SK-N-SH treated with all-trans-retinoic acid at 6 μM for 48 hours (cell line): ENCODE measurements around the gene NFYC.
"Not testable (repeated sequence)": the region's sequence is repeated elsewhere in the genome, so short reads cannot be mapped to it uniquely, and the experiment has no call there.

ENCODE experiments used
- ATAC-seq: fragments of 200-7000 bp; cut with Tn5 transposase; 3 replicates; pipeline ENCODE4 v1.9.1; 2020; ENCODE audit warnings: mild to moderate bottlenecking, moderate library complexity
- ARNTL ChIP-seq: fragments of 450-650 bp; formaldehyde crosslinking; IDR thresholded peaks from 2 replicates; pipeline ENCODE4 v1.5.0; 2020; ENCODE audit warnings: low read depth, mild to moderate bottlenecking, moderate library complexity, borderline replicate concordance
- BACH2 ChIP-seq: fragments of 250-450 bp; sonication (Bioruptor Pico); IDR thresholded peaks from 2 replicates; pipeline ENCODE4 v1.9.0; 2021; ENCODE audit warnings: mild to moderate bottlenecking, borderline replicate concordance
- CREB5 ChIP-seq: fragments of 250-450 bp; sonication (Bioruptor Pico); IDR thresholded peaks from 2 replicates; pipeline ENCODE4 v1.5.1; 2020; ENCODE audit warnings: low read depth, mild to moderate bottlenecking, moderate library complexity
- ESRRG ChIP-seq: fragments of 250-450 bp; sonication (Bioruptor Pico); IDR thresholded peaks from 2 replicates; pipeline ENCODE4 v1.6.1; 2021; ENCODE audit warnings: mild to moderate bottlenecking
- ISL1 ChIP-seq: fragments of 250-450 bp; sonication (Bioruptor Pico); IDR thresholded peaks from 2 replicates; pipeline ENCODE4 v2.1.2; 2022; ENCODE audit warnings: mild to moderate bottlenecking, moderate library complexity
- OSR1 ChIP-seq: fragments of 250-450 bp; sonication (Bioruptor Pico); IDR thresholded peaks from 2 replicates; pipeline ENCODE4 v1.8.0; 2022; ENCODE audit warnings: moderate library complexity, mild to moderate bottlenecking, inconsistent platforms
- PATZ1 ChIP-seq: fragments of 250-450 bp; sonication (Bioruptor Pico); IDR thresholded peaks from 2 replicates; pipeline ENCODE4 v1.8.0; 2020; ENCODE audit warnings: mild to moderate bottlenecking, moderate library complexity, borderline replicate concordance
- POU6F1 ChIP-seq: fragments of 250-450 bp; sonication (Bioruptor Pico); IDR thresholded peaks from 2 replicates; pipeline ENCODE4 v1.8.0; 2021; ENCODE audit warnings: low read depth, mild to moderate bottlenecking, moderate library complexity, borderline replicate concordance
- PPARA ChIP-seq: fragments of 250-450 bp; sonication (Bioruptor Pico); IDR thresholded peaks from 2 replicates; pipeline ENCODE4 v1.5.0; 2020; ENCODE audit warnings: mild to moderate bottlenecking, borderline replicate concordance
- RARB ChIP-seq: fragments of 250-450 bp; sonication (Bioruptor Pico); IDR thresholded peaks from 2 replicates; pipeline ENCODE4 v1.8.0; 2021; ENCODE audit warnings: mild to moderate bottlenecking, moderate library complexity
- TCF4 ChIP-seq: fragments of 250-450 bp; sonication (Bioruptor Pico); IDR thresholded peaks from 2 replicates; pipeline ENCODE4 v1.8.0; 2021; ENCODE audit warnings: mild to moderate bottlenecking, moderate library complexity, borderline replicate concordance
- TOX ChIP-seq: fragments of 250-450 bp; sonication (Bioruptor Pico); IDR thresholded peaks from 2 replicates; pipeline ENCODE4 v1.8.0; 2021; ENCODE audit warnings: mild to moderate bottlenecking, moderate library complexity, borderline replicate concordance
- TSHZ2 ChIP-seq: fragments of 250-450 bp; sonication (Bioruptor Pico); IDR thresholded peaks from 2 replicates; pipeline ENCODE4 v1.5.0; 2020; ENCODE audit warnings: mild to moderate bottlenecking, moderate library complexity
- ZC3H10 ChIP-seq: fragments of 250-450 bp; sonication (Bioruptor Pico); IDR thresholded peaks from 2 replicates; pipeline ENCODE4 v1.5.1; 2021; ENCODE audit warnings: mild to moderate bottlenecking, moderate library complexity
- ZFP30 ChIP-seq: fragments of 450-650 bp; formaldehyde crosslinking; IDR thresholded peaks from 2 replicates; pipeline ENCODE4 v1.5.0; 2022; ENCODE audit warnings: mild to moderate bottlenecking, moderate library complexity
- ZNF565 ChIP-seq: fragments of 450-650 bp; formaldehyde crosslinking; conservative IDR thresholded peaks from 2 replicates; pipeline ENCODE4 v1.5.0; 2020; ENCODE audit warnings: low read depth, mild to moderate bottlenecking, moderate library complexity
- ZNF70 ChIP-seq: fragments of 450-650 bp; formaldehyde crosslinking; IDR thresholded peaks from 2 replicates; pipeline ENCODE4 v1.5.0; 2020; ENCODE audit warnings: mild to moderate bottlenecking, moderate library complexity
- ZNF8 ChIP-seq: fragments of 450-650 bp; formaldehyde crosslinking; IDR thresholded peaks from 2 replicates; pipeline ENCODE4 v1.5.0; 2020; ENCODE audit warnings: mild to moderate bottlenecking, moderate library complexity

NFYC gene

GRCh38 chr1:40722622-40723021, 31.1 kb downstream of the NFYC start:
- ATAC-seq: no peak

GRCh38 chr1:40723196-40723955, 31.9 kb downstream of the NFYC start:
- no peak for ATAC-seq
- TF ChIP-seq CREB5 (no peak), TOX (no peak), ZNF70 (CRISPR knock-in tag) (no peak), RARB (CRISPR knock-in tag) (no peak), TSHZ2 (CRISPR knock-in tag) (no peak), BACH2 (CRISPR knock-in tag) (no peak), ZFP30 (CRISPR knock-in tag) (no peak), ESRRG (CRISPR knock-in tag) (no peak), ZC3H10 (CRISPR knock-in tag) (no peak), TCF4 (CRISPR knock-in tag) (no peak), PATZ1 (no peak), ISL1 (CRISPR knock-in tag) (no peak), ZNF8 (CRISPR knock-in tag) (no peak)

More at GRCh38 chr1:40722622-40723021, 31.1 kb downstream of the NFYC start:
- TF ChIP-seq PATZ1: no peak

- ATAC-seq: peak; percentile 74
Measured at GRCh38 chr1:40727662-40728061, 36.2 kb downstream of the NFYC start.

GRCh38 chr1:40729316-40729862, 37.9 kb downstream of the NFYC start:
- ATAC-seq: not testable (repeated sequence)

- TF ChIP-seq PPARA (CRISPR knock-in tag): no peak
- TF ChIP-seq PATZ1: no peak
- no peak for TF ChIP-seq POU6F1 (CRISPR knock-in tag)
- TF ChIP-seq ZNF70 (CRISPR knock-in tag): no peak
- no peak for TF ChIP-seq OSR1 (CRISPR knock-in tag)
- TF ChIP-seq ESRRG (CRISPR knock-in tag): no peak
- TF ChIP-seq ZNF8 (CRISPR knock-in tag): no peak
- TF ChIP-seq ARNTL (CRISPR knock-in tag): no peak
- no peak for TF ChIP-seq ZNF565 (CRISPR knock-in tag)
- TF ChIP-seq BACH2 (CRISPR knock-in tag): no peak
- no peak for TF ChIP-seq RARB (CRISPR knock-in tag)
- no peak for ATAC-seq
Measured at GRCh38 chr1:40732756-40733301, 41.3 kb downstream of the NFYC start.
